Left ventricle myocardium inferior (tissue), 1 donor: ENCODE data around the gene TRIAP1. TPM values are rescaled to one million over a fixed set of nuclear protein-coding genes. Genes with fewer than 3 reads are reported as not detected.

Experiments used
- DNase-seq: peaks from one replicate; pipeline ENCODE4 v3.0.0-alpha.2; 2020
- H3K27ac ChIP-seq: fragments of 200-600 bp; replicated peaks from 2 replicates; pipeline ENCODE4 v1.8.0; 2021
- H3K27me3 ChIP-seq: fragments of 200-600 bp; 2 replicates; pipeline ENCODE4 v1.8.0; 2021; ENCODE audit warnings: low read depth
- H3K36me3 ChIP-seq: fragments of 200-600 bp; 2 replicates; pipeline ENCODE4 v1.8.0; 2021
- H3K4me1 ChIP-seq: fragments of 200-600 bp; 2 replicates; pipeline ENCODE4 v1.8.0; 2021
- H3K4me3 ChIP-seq: fragments of 200-600 bp; 2 replicates; pipeline ENCODE4 v1.8.0; 2021; ENCODE audit warnings: mild to moderate bottlenecking, moderate library complexity
- H3K9me3 ChIP-seq: fragments of 200-600 bp; replicated peaks from 2 replicates; pipeline ENCODE4 v1.8.0; 2021
- CTCF ChIP-seq: fragments of 200-600 bp; IDR thresholded peaks from 2 replicates; pipeline ENCODE4 v1.8.0; 2021; ENCODE audit warnings: antibody characterized with exemption, mild to moderate bottlenecking, borderline replicate concordance
- intact Hi-C: fragments of 100-400 bp; cut with micrococcal nuclease; formaldehyde crosslinking; loops from one replicate; pipeline ENCODE4 v1.11.0; 2022
- total RNA-seq: library from RNA; stranded (reverse); fragmentation: NEBNext Ultra II Directional; extraction: Animal tissue kit (Norgen Biotek cat#: 25700); gene quantifications from one replicate; pipeline ENCODE4 v1.2.1, GENCODE V29; 2021
- donor health status: DM: no; HTN: yes; CAD: no; lungs with severe emphysema.

TRIAP1 gene
- total RNA-seq, 1 donor from 2014 or later = 17.9 TPM

- Histone ChIP-seq H3K4me3 (peak overlapping the region; percentile 83), H3K27ac (peak overlapping the region; percentile 96), H3K27me3 (no peaks in the 10 kb centered on the region), H3K36me3 (peaks cover 12% of the 10 kb centered on the region), H3K4me1 (peaks cover 60% of the 10 kb centered on the region), H3K9me3 (no peaks in the 10 kb centered on the region)
- intact Hi-C loops = no loop called here
- no peak for DNase-seq
- TF ChIP-seq CTCF = no peak
Observed at GRCh38 chr12:120470150-120470784, 24.1 kb upstream of the TRIAP1 start.

GRCh38 chr12:120469450-120470149, 23.4 kb upstream of the TRIAP1 start, which contains the start of gene SRSF9:
Gene SRSF9, minus strand, starts transcription at chr12:120469748. Its CDS starts 139 bp downstream, at chr12:120469609.
- peaks cover 19% of the 10 kb centered on the region for H3K36me3 ChIP-seq
- peaks cover 62% of the 10 kb centered on the region for H3K4me1 ChIP-seq
- peak within 1 kb of the TSS; percentile 83 for H3K4me3 ChIP-seq
- no peaks in the 10 kb centered on the region for H3K27me3 ChIP-seq
- H3K9me3 ChIP-seq = no peaks in the 10 kb centered on the region
- peak; percentile 96 for DNase-seq
- peak within 1 kb of the TSS; percentile 96 for H3K27ac ChIP-seq
- peak; percentile 95 for TF ChIP-seq CTCF
- intact Hi-C loops = no loop called here

GRCh38 chr12:120468821-120469449, 22.8 kb upstream of the TRIAP1 start:
- peak; percentile 39 for DNase-seq
- H3K9me3 ChIP-seq = no peaks in the 10 kb centered on the region
- intact Hi-C loops = no loop called here
- H3K27ac ChIP-seq = peak overlapping the region; percentile 96
- no peak for TF ChIP-seq CTCF
- no peaks in the 10 kb centered on the region for H3K27me3 ChIP-seq
- peak overlapping the region; percentile 83 for H3K4me3 ChIP-seq
- peaks cover 25% of the 10 kb centered on the region for H3K36me3 ChIP-seq
- H3K4me1 ChIP-seq = peaks cover 62% of the 10 kb centered on the region

DNA sequence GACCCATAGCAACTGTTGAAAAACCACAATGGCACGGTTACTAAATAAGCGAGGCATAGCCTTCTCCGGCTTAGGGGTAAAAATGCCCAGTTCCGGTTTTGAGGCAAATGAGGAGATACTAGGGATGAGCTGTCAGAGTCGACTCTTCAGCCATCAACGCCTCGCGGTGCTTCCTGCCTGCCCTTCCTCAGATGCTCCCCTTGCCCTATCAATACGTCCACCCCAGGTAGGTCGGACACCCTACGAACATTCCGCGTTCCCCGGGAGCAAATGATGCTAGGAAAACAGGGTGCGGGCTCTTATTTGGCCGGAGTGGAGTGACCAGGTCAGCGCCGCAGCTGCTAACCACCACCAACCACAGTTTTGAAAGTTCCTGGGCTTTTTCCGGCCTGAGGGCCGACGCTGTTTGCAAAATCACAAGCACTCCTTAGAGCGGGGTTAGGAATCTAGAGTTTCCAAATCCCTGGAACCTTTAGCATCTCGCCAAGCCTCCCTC, 22.2 kb upstream of the TRIAP1 start:
- intact Hi-C loops = no loop called here
- no peak for TF ChIP-seq CTCF
- Histone ChIP-seq H3K27me3 (no peaks in the 10 kb centered on the region), H3K36me3 (peaks cover 31% of the 10 kb centered on the region), H3K9me3 (no peaks in the 10 kb centered on the region), H3K4me3 (peak overlapping the region; percentile 83), H3K27ac (peak overlapping the region; percentile 96), H3K4me1 (peaks cover 62% of the 10 kb centered on the region)
- DNase-seq = no peak

GRCh38 chr12:120467439-120467838, 21.3 kb upstream of the TRIAP1 start:
- Histone ChIP-seq H3K36me3 (peaks cover 40% of the 10 kb centered on the region), H3K4me1 (peaks cover 62% of the 10 kb centered on the region), H3K4me3 (peak overlapping the region; percentile 83), H3K9me3 (no peaks in the 10 kb centered on the region), H3K27ac (no peak overlapping the region), H3K27me3 (no peaks in the 10 kb centered on the region)
- TF ChIP-seq CTCF = no peak
- intact Hi-C loops = no loop called here
- DNase-seq = no peak
